Muscle of back (tissue), 10 donors: Measurements from ENCODE around the gene POTEC. TPM values are rescaled to one million over a fixed set of nuclear protein-coding genes. Genes with fewer than 3 reads are reported as not detected.

Experiments
- polyA plus RNA-seq, 10 donors: library from polyadenylated mRNA; unstranded; fragments of 120-200 nt; gene quantifications; one replicate each; pipeline ENCODE4 v1.2.1, GENCODE V29; 2013; ENCODE audit not compliant: insufficient read length in 10 of 10

The POTEC gene
- polyA plus RNA-seq, 10 donors = 0.01 to 0.03 (median 0.01) TPM; not detected in 7

Other genes starting within 250 kb of the POTEC start
- under 1 TPM in 2 of 10 donors, not detected in 8; 0.05 to 0.07 TPM for gene ANKRD30B, start 204.6 kb upstream of the POTEC start, polyA plus RNA-seq